ENCODE results near the gene RHBDD2. TPM values are rescaled to one million over a fixed set of nuclear protein-coding genes. Genes with fewer than 3 reads are reported as not detected.

RHBDD2 gene
- total and polyA plus RNA-seq, 9 of the 15 experiments (the other 6 are each of a cell fraction or from before 2014, with no cell fraction given), result 3.3 to 36.7 (median 17.9) TPM

DNA sequence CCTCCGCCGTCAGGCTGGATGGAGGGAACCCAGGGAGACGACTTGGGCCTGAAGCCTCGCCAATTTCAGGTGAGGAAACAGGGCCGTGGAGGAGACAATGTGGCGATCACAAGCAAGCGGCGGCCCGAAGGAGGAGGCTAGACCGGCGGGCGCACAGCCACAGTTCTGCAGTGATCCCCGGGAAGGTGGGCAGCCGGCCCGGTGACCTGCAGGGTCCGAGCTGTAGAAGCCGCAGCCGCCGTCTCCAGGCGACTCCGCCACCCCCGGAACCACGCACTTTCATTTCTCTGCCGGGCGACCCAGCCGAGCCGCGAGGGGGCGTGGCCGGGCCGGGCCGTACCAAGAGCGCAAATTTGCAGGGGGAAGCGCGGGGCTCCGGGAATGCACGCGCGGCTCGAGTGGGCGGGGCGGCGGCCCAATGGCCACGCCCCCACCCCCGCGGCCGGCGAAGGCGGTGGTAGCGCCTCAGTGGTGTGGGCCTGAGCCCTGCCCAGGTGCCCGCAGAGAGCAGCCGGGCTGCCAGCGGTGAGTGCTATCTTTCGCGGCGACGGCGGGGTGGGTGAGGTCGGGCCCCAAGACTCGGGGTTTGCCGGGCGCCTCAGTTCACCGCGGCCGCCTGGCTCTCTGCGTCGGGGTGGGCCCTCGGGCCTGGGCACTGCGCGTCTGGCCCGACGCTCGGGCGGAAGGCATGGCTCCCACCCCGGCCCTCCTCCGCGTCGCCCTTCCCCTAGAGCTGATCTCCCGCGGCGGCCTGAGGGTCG, 36.0 kb downstream of the RHBDD2 start, which contains the start of gene POR (continued):
- TF ChIP-seq, protein P1, sequence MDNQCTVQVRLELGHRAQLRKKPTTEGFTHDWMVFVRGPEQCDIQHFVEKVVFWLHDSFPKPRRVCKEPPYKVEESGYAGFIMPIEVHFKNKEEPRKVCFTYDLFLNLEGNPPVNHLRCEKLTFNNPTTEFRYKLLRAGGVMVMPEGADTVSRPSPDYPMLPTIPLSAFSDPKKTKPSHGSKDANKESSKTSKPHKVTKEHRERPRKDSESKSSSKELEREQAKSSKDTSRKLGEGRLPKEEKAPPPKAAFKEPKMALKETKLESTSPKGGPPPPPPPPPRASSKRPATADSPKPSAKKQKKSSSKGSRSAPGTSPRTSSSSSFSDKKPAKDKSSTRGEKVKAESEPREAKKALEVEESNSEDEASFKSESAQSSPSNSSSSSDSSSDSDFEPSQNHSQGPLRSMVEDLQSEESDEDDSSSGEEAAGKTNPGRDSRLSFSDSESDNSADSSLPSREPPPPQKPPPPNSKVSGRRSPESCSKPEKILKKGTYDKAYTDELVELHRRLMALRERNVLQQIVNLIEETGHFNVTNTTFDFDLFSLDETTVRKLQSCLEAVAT (IDR thresholded peaks at IDR 0.05), result 0 out of 4 replicates have a peak, but pooled peaks of 1 of the 2 experiments have one; percentile 12
- peak; percentile 34; the same call in 1 of the 2 replicates for TF ChIP-seq CBFA2T3 (IDR thresholded peaks at IDR 0.05)
- TF ChIP-seq ASH1L (IDR thresholded peaks at IDR 0.05; ENCODE audit: borderline replicate concordance, low read depth, partially characterized antibody), result no peak
- TF ChIP-seq ZNF695 (CRISPR knock-in tag; IDR thresholded peaks at IDR 0.05), result peak; percentile 36; the same call in 1 of the 2 replicates
- no peak for TF ChIP-seq ZSCAN29 (IDR thresholded peaks at IDR 0.05)
- 0 out of 2 replicates have a peak, but pooled peaks have one; percentile 72 for TF ChIP-seq ZNF197 (CRISPR knock-in tag; IDR thresholded peaks at IDR 0.05; ENCODE audit: low read depth)
- peak; percentile 74 to 79 for TF ChIP-seq NRF1 (conservative IDR thresholded peaks at IDR 0.05 in 1 of 2, IDR thresholded peaks at IDR 0.05 in 1 of 2)
- peak; percentile 100 for TF ChIP-seq SP1 (CRISPR knock-in tag; IDR thresholded peaks at IDR 0.05)
- 0 out of 2 replicates have a peak, but pooled peaks have one; percentile 35 for TF ChIP-seq MEF2A (IDR thresholded peaks at IDR 0.05; ENCODE audit: control insufficient read depth, low read depth, low read length)
- TF ChIP-seq FUS (optimal IDR thresholded peaks at IDR 0.05; ENCODE audit: low read depth, low read length), result no peak
- TF ChIP-seq, protein P2, sequence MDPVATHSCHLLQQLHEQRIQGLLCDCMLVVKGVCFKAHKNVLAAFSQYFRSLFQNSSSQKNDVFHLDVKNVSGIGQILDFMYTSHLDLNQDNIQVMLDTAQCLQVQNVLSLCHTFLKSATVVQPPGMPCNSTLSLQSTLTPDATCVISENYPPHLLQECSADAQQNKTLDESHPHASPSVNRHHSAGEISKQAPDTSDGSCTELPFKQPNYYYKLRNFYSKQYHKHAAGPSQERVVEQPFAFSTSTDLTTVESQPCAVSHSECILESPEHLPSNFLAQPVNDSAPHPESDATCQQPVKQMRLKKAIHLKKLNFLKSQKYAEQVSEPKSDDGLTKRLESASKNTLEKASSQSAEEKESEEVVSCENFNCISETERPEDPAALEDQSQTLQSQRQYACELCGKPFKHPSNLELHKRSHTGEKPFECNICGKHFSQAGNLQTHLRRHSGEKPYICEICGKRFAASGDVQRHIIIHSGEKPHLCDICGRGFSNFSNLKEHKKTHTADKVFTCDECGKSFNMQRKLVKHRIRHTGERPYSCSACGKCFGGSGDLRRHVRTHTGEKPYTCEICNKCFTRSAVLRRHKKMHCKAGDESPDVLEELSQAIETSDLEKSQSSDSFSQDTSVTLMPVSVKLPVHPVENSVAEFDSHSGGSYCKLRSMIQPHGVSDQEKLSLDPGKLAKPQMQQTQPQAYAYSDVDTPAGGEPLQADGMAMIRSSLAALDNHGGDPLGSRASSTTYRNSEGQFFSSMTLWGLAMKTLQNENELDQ (CRISPR knock-in tag; IDR thresholded peaks at IDR 0.05; ENCODE audit: borderline replicate concordance), result peak; percentile 89; the same call in 1 of the 2 replicates
- TF ChIP-seq, protein P3, sequence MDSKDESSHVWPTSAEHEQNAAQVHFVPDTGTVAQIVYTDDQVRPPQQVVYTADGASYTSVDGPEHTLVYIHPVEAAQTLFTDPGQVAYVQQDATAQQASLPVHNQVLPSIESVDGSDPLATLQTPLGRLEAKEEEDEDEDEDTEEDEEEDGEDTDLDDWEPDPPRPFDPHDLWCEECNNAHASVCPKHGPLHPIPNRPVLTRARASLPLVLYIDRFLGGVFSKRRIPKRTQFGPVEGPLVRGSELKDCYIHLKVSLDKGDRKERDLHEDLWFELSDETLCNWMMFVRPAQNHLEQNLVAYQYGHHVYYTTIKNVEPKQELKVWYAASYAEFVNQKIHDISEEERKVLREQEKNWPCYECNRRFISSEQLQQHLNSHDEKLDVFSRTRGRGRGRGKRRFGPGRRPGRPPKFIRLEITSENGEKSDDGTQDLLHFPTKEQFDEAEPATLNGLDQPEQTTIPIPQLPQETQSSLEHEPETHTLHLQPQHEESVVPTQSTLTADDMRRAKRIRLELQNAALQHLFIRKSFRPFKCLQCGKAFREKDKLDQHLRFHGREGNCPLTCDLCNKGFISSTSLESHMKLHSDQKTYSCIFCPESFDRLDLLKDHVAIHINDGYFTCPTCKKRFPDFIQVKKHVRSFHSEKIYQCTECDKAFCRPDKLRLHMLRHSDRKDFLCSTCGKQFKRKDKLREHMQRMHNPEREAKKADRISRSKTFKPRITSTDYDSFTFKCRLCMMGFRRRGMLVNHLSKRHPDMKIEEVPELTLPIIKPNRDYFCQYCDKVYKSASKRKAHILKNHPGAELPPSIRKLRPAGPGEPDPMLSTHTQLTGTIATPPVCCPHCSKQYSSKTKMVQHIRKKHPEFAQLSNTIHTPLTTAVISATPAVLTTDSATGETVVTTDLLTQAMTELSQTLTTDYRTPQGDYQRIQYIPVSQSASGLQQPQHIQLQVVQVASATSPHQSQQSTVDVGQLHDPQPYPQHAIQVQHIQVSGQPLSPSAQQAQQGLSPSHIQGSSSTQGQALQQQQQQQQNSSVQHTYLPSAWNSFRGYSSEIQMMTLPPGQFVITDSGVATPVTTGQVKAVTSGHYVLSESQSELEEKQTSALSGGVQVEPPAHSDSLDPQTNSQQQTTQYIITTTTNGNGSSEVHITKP (IDR thresholded peaks at IDR 0.05; ENCODE audit: partially characterized antibody), result peak; percentile 100

Data from K562 (cell line).